GM21786 (cell line): ENCODE measurements around the gene KRTAP26-1.

Source experiments
- ATAC-seq: cut with Tn5 transposase; IDR thresholded peaks from one replicate; pipeline ENCODE4 v1.9.1; 2021; ENCODE audit not compliant: unreplicated experiment

The KRTAP26-1 gene

DNA sequence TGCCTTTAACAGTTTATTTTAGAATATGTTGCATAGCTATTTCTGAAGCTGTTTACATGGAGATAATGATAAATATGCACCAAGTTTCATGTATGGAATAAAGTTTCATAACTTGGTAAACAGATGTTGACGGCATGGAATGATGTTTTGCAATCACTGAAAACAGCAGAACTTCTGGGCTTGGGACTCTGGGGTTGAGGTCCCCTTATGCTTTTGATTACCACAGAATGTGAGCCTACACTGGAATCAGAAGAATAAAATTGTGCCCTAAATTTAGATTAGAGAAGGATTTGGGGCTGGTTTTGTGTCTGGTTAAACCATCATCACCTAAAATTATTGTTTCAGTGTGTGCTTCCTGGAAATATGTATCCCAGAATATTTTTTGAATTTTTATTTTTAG, 48.5 kb downstream of the KRTAP26-1 start:
- ATAC-seq, result no peak

- no peak for ATAC-seq
Measured at GRCh38 chr21:30271156-30271555, 49.0 kb downstream of the KRTAP26-1 start.

- ATAC-seq, result no peak
Measured at GRCh38 chr21:30269803-30270530, 50.1 kb downstream of the KRTAP26-1 start.
